GM19099 (cell line): ENCODE data around the gene SF3A2.

ENCODE experiments used
- POLR2A ChIP-seq: IDR thresholded peaks from 3 replicates; pipeline ENCODE4 v1.6.1; 2011; ENCODE audit warnings: low read depth; ENCODE audit not compliant: insufficient read length; ENCODE audit errors: extremely low read depth

SF3A2 gene

GRCh38 chr19:2219726-2220125, 16.9 kb upstream of the SF3A2 start:
- TF ChIP-seq POLR2A: no peak

- TF ChIP-seq POLR2A: no peak
These were observed 15.3 kb upstream of the SF3A2 start for GRCh38 chr19:2221250-2221831.

- peak; percentile 10 for TF ChIP-seq POLR2A
These were observed 14.7 kb upstream of the SF3A2 start for GRCh38 chr19:2221918-2222317.

GRCh38 chr19:2223391-2223790, 13.2 kb upstream of the SF3A2 start:
- no peak for TF ChIP-seq POLR2A

GRCh38 chr19:2223959-2224358, 12.7 kb upstream of the SF3A2 start:
- no peak for TF ChIP-seq POLR2A

GRCh38 chr19:2224754-2225349, 11.8 kb upstream of the SF3A2 start:
- no peak for TF ChIP-seq POLR2A

- no peak for TF ChIP-seq POLR2A
These were observed 11.1 kb upstream of the SF3A2 start for GRCh38 chr19:2225415-2226050.

GRCh38 chr19:2226051-2226839, 10.4 kb upstream of the SF3A2 start:
- no peak for TF ChIP-seq POLR2A

- TF ChIP-seq POLR2A: no peak
These were observed 9.7 kb upstream of the SF3A2 start for GRCh38 chr19:2226840-2227360.

GRCh38 chr19:2227415-2228156, 9.0 kb upstream of the SF3A2 start:
- TF ChIP-seq POLR2A: no peak

- TF ChIP-seq POLR2A: no peak
These were observed 8.2 kb upstream of the SF3A2 start for GRCh38 chr19:2228157-2229030.

- TF ChIP-seq POLR2A: no peak
These were observed 7.3 kb upstream of the SF3A2 start for GRCh38 chr19:2229103-2230032.

GRCh38 chr19:2230033-2230531, 6.5 kb upstream of the SF3A2 start:
- TF ChIP-seq POLR2A: no peak
